HCT116 (cell line): ENCODE data around the gene IGFBP1. TPM values are rescaled to one million over a fixed set of nuclear protein-coding genes. Genes with fewer than 3 reads are reported as not detected.

Experiments
- ATAC-seq: fragments of 200-7000 bp; cut with Tn5 transposase; 2 replicates; pipeline ENCODE4 v1.9.1; 2020; ENCODE audit warnings: mild to moderate bottlenecking, moderate library complexity
- BruUV-seq: library from RNA; stranded (reverse); fragments of 400-500 nt; replicated peaks from 2 replicates; lab custom pipeline; 2021; lab: Mats Ljungman, UMichigan
- CTCF ChIA-PET: fragments of 300-600 bp; sonication (Branson Sonifier 250); formaldehyde crosslinking; loops from one replicate; lab custom pipeline; 2021; ENCODE audit warnings: antibody characterized with exemption; lab: Charles Lee
- POLR2A ChIA-PET: fragments of 300-600, 350-600 bp; sonication (Branson Sonifier 250); formaldehyde crosslinking; loops from one replicate; lab custom pipeline; 2021; ENCODE audit warnings: antibody characterized with exemption; lab: Charles Lee
- RAD21 ChIA-PET, 2 experiments: fragments of 300-600 bp; sonication (Branson Sonifier 250); formaldehyde crosslinking; loops; one replicate each; lab custom pipeline; 2023; ENCODE audit warnings: low total read pairs in 2 of 2; ENCODE audit not compliant: uncharacterized antibody in 2 of 2, unreplicated experiment in 2 of 2, low non-redundant PET in 1 of 2; lab: Charles Lee
- DNase-seq: peaks from one replicate; pipeline ENCODE4 v3.0.0-alpha.2; 2010; ENCODE audit warnings: low read depth, low spot score
- H2AFZ ChIP-seq: fragments of 200-600 bp; shearing (Covaris generic), sonication (generic); 2 replicates; pipeline ENCODE4 v1.6.1; 2017; ENCODE audit warnings: low read depth, mixed run types, mixed read lengths, antibody characterized with exemption, low read length; ENCODE audit not compliant: poor library complexity, severe bottlenecking
- H3K27ac ChIP-seq: 2 replicates; pipeline ENCODE4 v1.5.1; 2012; ENCODE audit warnings: low read depth, low read length
- H3K27me3 ChIP-seq: fragments of 200-600 bp; sonication (generic); 2 replicates; pipeline ENCODE4 v1.6.1; 2016; ENCODE audit warnings: mixed run types, low read length, mixed read lengths; ENCODE audit not compliant: insufficient read depth
- H3K36me3 ChIP-seq, 2 experiments: fragments of 200-500 bp in 1 of 2; fragments of 200-600 bp in 1 of 2; sonication (Bioruptor generic) in 1 of 2; sonication (generic) in 1 of 2; 2 replicates each; pipeline versions ENCODE4 v1.5.1 to v1.6.1; 2014 to 2016; ENCODE audit warnings: low read length in 2 of 2, inconsistent platforms in 1 of 2, mixed read lengths in 1 of 2, mixed run types in 1 of 2; ENCODE audit not compliant: insufficient read depth in 2 of 2, control insufficient read depth in 1 of 2
- H3K4me1 ChIP-seq, 2 experiments: fragments of 200-600 bp in 1 of 2; sonication (generic) in 1 of 2; 2 replicates each; pipeline versions ENCODE4 v1.5.1 to v1.6.1; 2012 to 2017; ENCODE audit warnings: low read length in 2 of 2, inconsistent platforms in 1 of 2, mild to moderate bottlenecking in 1 of 2, mixed read lengths in 1 of 2, mixed run types in 1 of 2, moderate library complexity in 1 of 2; ENCODE audit not compliant: insufficient read depth in 2 of 2, control insufficient read depth in 1 of 2
- H3K4me2 ChIP-seq: fragments of 200-600 bp; sonication (generic); 2 replicates; pipeline ENCODE4 v1.6.1; 2017; ENCODE audit warnings: mixed run types, low read length, mixed read lengths
- H3K4me3 ChIP-seq, 2 experiments: fragments of 200-600 bp in 1 of 2; sonication (generic) in 1 of 2; replicated peaks in 1 of 2; 2 replicates each; pipeline ENCODE4 v1.5.1; 2011 to 2016; ENCODE audit warnings: low read length in 2 of 2, control low read depth in 1 of 2, low read depth in 1 of 2, mild to moderate bottlenecking in 1 of 2, mixed read lengths in 1 of 2, mixed run types in 1 of 2
- H3K79me2 ChIP-seq: fragments of 200-600 bp; sonication (generic); 2 replicates; pipeline ENCODE4 v1.6.1; 2017; ENCODE audit warnings: mild to moderate bottlenecking, mixed run types, low read length, moderate library complexity, mixed read lengths; ENCODE audit not compliant: insufficient read depth
- H3K9ac ChIP-seq: fragments of 200-600 bp; sonication (generic); 2 replicates; pipeline ENCODE4 v1.6.1; 2016; ENCODE audit warnings: low read length, mixed read lengths
- H3K9me2 ChIP-seq: fragments of 200-600 bp; sonication (generic), shearing (Covaris generic); 2 replicates; pipeline ENCODE4 v1.6.1; 2017; ENCODE audit warnings: mixed run types, mild to moderate bottlenecking, moderate library complexity; ENCODE audit not compliant: insufficient read depth
- H3K9me3 ChIP-seq, 2 experiments: fragments of 200-500 bp in 1 of 2; fragments of 200-600 bp in 1 of 2; sonication (Bioruptor generic) in 1 of 2; sonication (generic) in 1 of 2; 2 replicates each; pipeline ENCODE4 v1.6.1; 2014 to 2017; ENCODE audit warnings: low read length in 2 of 2, mixed read lengths in 2 of 2, inconsistent platforms in 1 of 2, low read depth in 1 of 2, mild to moderate bottlenecking in 1 of 2, mixed run types in 1 of 2, moderate library complexity in 1 of 2; ENCODE audit not compliant: control insufficient read depth in 1 of 2, insufficient read depth in 1 of 2
- H4K20me1 ChIP-seq: fragments of 200-600 bp; sonication (generic), shearing (Covaris generic); 2 replicates; pipeline ENCODE4 v1.6.1; 2017; ENCODE audit warnings: mixed run types, mild to moderate bottlenecking, moderate library complexity; ENCODE audit not compliant: insufficient read depth
- ELF1 ChIP-seq: IDR thresholded peaks from 2 replicates; pipeline ENCODE4 v1.6.1; 2012; ENCODE audit warnings: low read depth, borderline replicate concordance
- EZH2 ChIP-seq: fragments of 200-600 bp; sonication (generic); IDR thresholded peaks from 2 replicates; pipeline ENCODE4 v1.6.1; 2017; ENCODE audit warnings: antibody characterized with exemption, mixed run types
- JUND ChIP-seq: IDR thresholded peaks from 2 replicates; pipeline ENCODE4 v1.6.1; 2012
- REST ChIP-seq: IDR thresholded peaks from 2 replicates; pipeline ENCODE4 v1.6.1; 2012; ENCODE audit warnings: low read depth
- SP1 ChIP-seq: IDR thresholded peaks from 2 replicates; pipeline ENCODE4 v1.6.1; 2012; ENCODE audit warnings: low read depth
- intact Hi-C: fragments of 100-400 bp; cut with micrococcal nuclease; formaldehyde crosslinking; loops from 2 replicates; pipeline ENCODE4 v1.10.0; 2022
- total RNA-seq: library from RNA; stranded (reverse); gene quantifications from one replicate; pipeline ENCODE4 v1.2.1, GENCODE V29; 2021; ENCODE audit not compliant: unreplicated experiment

Gene IGFBP1
- total RNA-seq, 1 experiment from 2014 or later = 0.20 TPM

- no peak for TF ChIP-seq JUND
- TF ChIP-seq SP1 = no peak
- no peak for TF ChIP-seq EZH2
Observed at GRCh38 chr7:45867471-45867870, 20.8 kb upstream of the IGFBP1 start (continued).

- Histone ChIP-seq H3K27ac (no peak overlapping the region), H3K4me2 (no peak overlapping the region)
- ATAC-seq = no peak
- intact Hi-C loops = no loop called here
- DNase-seq = no peak
- TF ChIP-seq ELF1 (no peak), REST (no peak), JUND (no peak)
- TF ChIP-seq, all 23 proteins: peak for 0
- H3K36me3 ChIP-seq = no peaks in the 10 kb centered on the region
- peaks cover 0 to 8% of the 10 kb centered on the region in 2 experiments; a peak in 2 of 4 replicates for H3K4me1 ChIP-seq
- no peaks in the 10 kb centered on the region for H3K9me2 ChIP-seq
- H3K79me2 ChIP-seq = no peaks in the 10 kb centered on the region
- H3K9ac ChIP-seq = no peak overlapping the region
- POLR2A ChIA-PET = no interaction called here
- no peak overlapping the region for H3K4me3 ChIP-seq
- H4K20me1 ChIP-seq = no peaks in the 10 kb centered on the region
- CTCF ChIA-PET = no interaction called here
- no peak overlapping the region for H2AFZ ChIP-seq
- no peaks in the 10 kb centered on the region for H3K9me3 ChIP-seq
- no peaks in the 10 kb centered on the region for H3K27me3 ChIP-seq
- RAD21 ChIA-PET = no interaction called here
- no TSS peak for BruUV-seq
Observed at GRCh38 chr7:45869426-45869825, 18.9 kb upstream of the IGFBP1 start.
